ENCODE measurements around the gene CDIPT.

DNA sequence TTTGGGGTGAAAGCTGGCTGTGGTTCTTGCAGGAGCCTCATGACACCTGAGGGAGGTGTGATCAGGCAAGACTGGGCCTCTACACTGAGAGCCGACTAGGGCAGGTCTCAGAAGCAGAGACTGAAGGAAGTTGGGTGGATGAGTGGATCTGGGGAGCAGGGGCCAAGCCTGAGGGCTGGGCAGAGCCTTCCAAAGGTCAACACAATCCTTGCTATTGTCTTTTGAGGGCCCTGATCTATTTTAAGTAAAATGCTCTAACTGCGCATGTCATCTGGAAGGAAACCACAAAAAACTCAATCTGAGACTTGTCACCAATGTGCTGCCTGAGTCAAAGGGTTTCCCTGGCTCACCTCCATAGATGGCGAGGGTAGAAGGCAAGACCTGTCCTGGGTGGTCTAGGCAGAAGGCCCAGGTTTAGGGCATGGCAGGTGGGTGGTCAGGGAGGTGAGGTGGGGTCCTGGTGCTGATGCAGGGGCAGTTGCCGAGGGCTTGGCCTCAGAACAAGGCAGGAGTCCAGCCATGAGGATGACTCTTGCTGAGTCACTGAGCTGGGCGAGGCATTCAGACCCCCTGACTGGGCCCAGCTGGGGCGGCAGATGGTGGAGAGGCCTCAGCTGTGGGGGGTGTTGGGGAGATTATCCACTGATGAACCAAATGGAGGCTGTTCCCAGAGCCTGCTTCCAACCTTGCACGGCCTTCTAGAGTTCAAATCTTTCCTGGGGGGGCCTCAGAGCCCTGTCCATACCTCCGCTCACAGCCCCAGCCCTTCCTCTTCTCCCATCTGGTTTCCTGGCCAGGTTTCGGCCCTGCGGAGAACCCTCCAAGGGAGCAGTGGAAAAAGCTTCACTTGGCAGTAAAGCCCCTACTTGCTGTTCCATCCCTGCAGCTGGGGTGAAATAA, 37.6 kb downstream of the CDIPT start:
- no peak for TF ChIP-seq POLR2A (IDR thresholded peaks at IDR 0.05; ENCODE audit: low read length)
- no peak for TF ChIP-seq GATA1 (IDR thresholded peaks at IDR 0.05; ENCODE audit: low read depth, low read length)

Data from erythroblast (primary cell).